Measurements from ENCODE around the gene PYGB.

PYGB gene

GRCh38 chr20:25243416-25243979, 4.4 kb upstream of the PYGB start:
- no peak overlapping the region for H3K4me3 ChIP-seq (ENCODE audit: low read depth in 1 of 2, low read length in 1 of 2)
- peaks cover 19% of the 10 kb centered on the region for H3K27me3 ChIP-seq
- H3K4me1 ChIP-seq (ENCODE audit: control insufficient read depth in 1 of 2, insufficient read depth in 1 of 2, low read depth in 1 of 2, low read length in 1 of 2): peaks cover 13% of the 10 kb centered on the region in 2 experiments
- H3K9me3 ChIP-seq: no peaks in the 10 kb centered on the region
- TF ChIP-seq, protein P1, sequence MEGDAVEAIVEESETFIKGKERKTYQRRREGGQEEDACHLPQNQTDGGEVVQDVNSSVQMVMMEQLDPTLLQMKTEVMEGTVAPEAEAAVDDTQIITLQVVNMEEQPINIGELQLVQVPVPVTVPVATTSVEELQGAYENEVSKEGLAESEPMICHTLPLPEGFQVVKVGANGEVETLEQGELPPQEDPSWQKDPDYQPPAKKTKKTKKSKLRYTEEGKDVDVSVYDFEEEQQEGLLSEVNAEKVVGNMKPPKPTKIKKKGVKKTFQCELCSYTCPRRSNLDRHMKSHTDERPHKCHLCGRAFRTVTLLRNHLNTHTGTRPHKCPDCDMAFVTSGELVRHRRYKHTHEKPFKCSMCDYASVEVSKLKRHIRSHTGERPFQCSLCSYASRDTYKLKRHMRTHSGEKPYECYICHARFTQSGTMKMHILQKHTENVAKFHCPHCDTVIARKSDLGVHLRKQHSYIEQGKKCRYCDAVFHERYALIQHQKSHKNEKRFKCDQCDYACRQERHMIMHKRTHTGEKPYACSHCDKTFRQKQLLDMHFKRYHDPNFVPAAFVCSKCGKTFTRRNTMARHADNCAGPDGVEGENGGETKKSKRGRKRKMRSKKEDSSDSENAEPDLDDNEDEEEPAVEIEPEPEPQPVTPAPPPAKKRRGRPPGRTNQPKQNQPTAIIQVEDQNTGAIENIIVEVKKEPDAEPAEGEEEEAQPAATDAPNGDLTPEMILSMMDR (IDR thresholded peaks at IDR 0.05): no peak
- no peak overlapping the region for H3K27ac ChIP-seq
- H3K36me3 ChIP-seq: no peaks in the 10 kb centered on the region

DNA sequence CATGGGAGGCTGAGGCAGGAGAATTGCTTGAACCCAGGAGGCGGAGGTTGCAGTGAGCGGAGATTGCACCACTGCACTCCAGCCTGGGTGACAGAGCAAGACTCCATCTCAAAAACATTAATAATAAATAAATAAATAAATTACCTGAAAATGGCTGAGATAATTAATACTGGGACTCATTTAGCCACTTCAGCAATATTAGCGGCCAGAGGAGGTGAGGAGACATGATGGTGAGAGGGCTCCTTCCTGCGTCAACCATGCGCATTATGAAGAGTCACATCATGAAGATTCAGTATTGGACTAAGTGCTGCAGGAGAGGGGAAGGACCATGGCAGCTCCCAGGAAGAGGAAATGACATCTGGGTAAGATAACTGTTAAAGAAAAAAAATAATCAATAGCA, 2.9 kb upstream of the PYGB start:
- H3K27me3 ChIP-seq: peaks cover 19% of the 10 kb centered on the region
- TF ChIP-seq, protein P1 (IDR thresholded peaks at IDR 0.05): no peak
- peaks cover 18 to 22% of the 10 kb centered on the region in 2 experiments for H3K4me1 ChIP-seq (ENCODE audit: control insufficient read depth in 1 of 2, insufficient read depth in 1 of 2, low read depth in 1 of 2, low read length in 1 of 2)
- H3K36me3 ChIP-seq: no peaks in the 10 kb centered on the region
- H3K27ac ChIP-seq: no peak overlapping the region
- no peak overlapping the region for H3K4me3 ChIP-seq (ENCODE audit: low read depth in 1 of 2, low read length in 1 of 2)
- no peaks in the 10 kb centered on the region for H3K9me3 ChIP-seq

- H3K9me3 ChIP-seq: no peaks in the 10 kb centered on the region
- no peak overlapping the region for H3K4me3 ChIP-seq (ENCODE audit: low read depth in 1 of 2, low read length in 1 of 2)
- H3K36me3 ChIP-seq: no peaks in the 10 kb centered on the region
- TF ChIP-seq, protein P1 (IDR thresholded peaks at IDR 0.05): no peak
- H3K27ac ChIP-seq: no peak overlapping the region
- peaks cover 19% of the 10 kb centered on the region for H3K27me3 ChIP-seq
- H3K4me1 ChIP-seq (ENCODE audit: control insufficient read depth in 1 of 2, insufficient read depth in 1 of 2, low read depth in 1 of 2, low read length in 1 of 2): peaks cover 18 to 22% of the 10 kb centered on the region in 2 experiments
Observed at GRCh38 chr20:25245461-25245860, 2.4 kb upstream of the PYGB start.

DNA sequence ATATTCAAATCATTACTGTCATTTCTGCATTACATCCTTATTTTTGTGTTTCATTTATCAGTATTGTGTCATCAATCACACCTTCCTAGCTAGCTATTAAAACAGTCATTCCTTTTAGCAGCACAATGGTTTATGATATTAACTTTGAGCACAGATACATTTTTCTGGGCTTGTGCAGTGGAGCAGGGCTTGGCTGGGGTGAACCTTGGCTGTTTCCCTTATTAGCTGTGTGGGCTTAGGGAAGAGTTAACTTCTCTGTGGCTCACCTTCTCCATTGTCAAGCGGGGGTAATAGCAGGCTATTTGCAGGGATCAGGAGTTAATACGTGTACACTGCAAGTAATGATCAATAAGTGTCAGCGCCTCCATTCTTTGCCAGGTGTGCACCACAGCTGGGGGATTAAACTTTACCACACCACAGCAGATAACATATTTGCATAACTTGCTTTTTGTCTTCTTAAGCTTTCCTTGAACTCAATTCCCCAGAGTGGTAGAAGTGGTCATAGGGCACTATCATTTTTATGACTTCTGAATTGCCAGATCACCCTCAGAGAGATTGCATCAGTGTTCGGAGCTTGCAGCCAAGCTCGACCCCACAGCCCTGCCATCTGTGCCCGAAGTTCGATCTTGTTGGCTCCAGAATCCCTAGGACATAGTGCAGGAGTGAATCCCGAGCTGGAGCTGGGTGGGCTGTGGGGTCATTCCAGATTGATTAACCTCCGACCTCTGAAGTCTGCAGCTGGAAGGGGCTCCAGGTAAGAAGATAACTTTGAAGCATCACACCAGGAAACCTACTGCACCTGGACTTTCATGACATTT, 1.5 kb upstream of the PYGB start:
- TF ChIP-seq, protein P1 (IDR thresholded peaks at IDR 0.05): no peak
- Histone ChIP-seq H3K27ac (no peak overlapping the region), H3K4me3 (ENCODE audit: low read depth in 1 of 2, low read length in 1 of 2) (peak overlapping the region in 1 of 2 experiments; percentile 93), H3K27me3 (peaks cover 19% of the 10 kb centered on the region), H3K9me3 (no peaks in the 10 kb centered on the region), H3K4me1 (ENCODE audit: control insufficient read depth in 1 of 2, insufficient read depth in 1 of 2, low read depth in 1 of 2, low read length in 1 of 2) (peaks cover 18 to 22% of the 10 kb centered on the region in 2 experiments), H3K36me3 (no peaks in the 10 kb centered on the region)

GRCh38 chr20:25247000-25247517, 826 bp upstream of the PYGB start:
- TF ChIP-seq, protein P1 (IDR thresholded peaks at IDR 0.05): no peak
- Histone ChIP-seq H3K27ac (peak overlapping the region; percentile 91), H3K36me3 (no peaks in the 10 kb centered on the region), H3K9me3 (no peaks in the 10 kb centered on the region), H3K27me3 (peaks cover 19% of the 10 kb centered on the region), H3K4me3 (ENCODE audit: low read depth in 1 of 2, low read length in 1 of 2) (peak overlapping the region; percentile 65 to 93), H3K4me1 (ENCODE audit: control insufficient read depth in 1 of 2, insufficient read depth in 1 of 2, low read depth in 1 of 2, low read length in 1 of 2) (peaks cover 18 to 22% of the 10 kb centered on the region in 2 experiments)
